Loucy (cell line): Measurements from ENCODE around the gene CRYBB2.
"Not testable (repeated sequence)": the region's sequence is repeated elsewhere in the genome, so short reads cannot be mapped to it uniquely, and the experiment has no call there.

Experiments
- H2AFZ ChIP-seq: fragments of 200-600 bp; sonication (generic); 2 replicates; pipeline ENCODE4 v1.6.0; 2016; ENCODE audit warnings: antibody characterized with exemption, mild to moderate bottlenecking, low read length, moderate library complexity
- H3F3A ChIP-seq: fragments of 200-600 bp; 2 replicates; pipeline ENCODE4 v1.6.0; 2016; ENCODE audit warnings: antibody characterized with exemption, low read depth, mild to moderate bottlenecking
- H3K27me3 ChIP-seq: fragments of 200-600 bp; sonication (generic); 2 replicates; pipeline ENCODE4 v1.6.1; 2014; ENCODE audit warnings: low read length, mild to moderate bottlenecking; ENCODE audit not compliant: insufficient read depth, poor library complexity, severe bottlenecking
- H3K36me3 ChIP-seq: fragments of 200-600 bp; sonication (generic); 2 replicates; pipeline ENCODE4 v1.6.1; 2016; ENCODE audit warnings: low read length; ENCODE audit not compliant: insufficient read depth
- H3K4me1 ChIP-seq: fragments of 200-600 bp; sonication (generic); 2 replicates; pipeline ENCODE4 v1.5.1; 2014; ENCODE audit warnings: low read length, mild to moderate bottlenecking; ENCODE audit not compliant: insufficient read depth, poor library complexity, severe bottlenecking
- H3K4me2 ChIP-seq: fragments of 200-600 bp; sonication (generic); 2 replicates; pipeline ENCODE4 v1.6.0; 2014; ENCODE audit warnings: antibody characterized with exemption, low read length, low read depth, mild to moderate bottlenecking; ENCODE audit not compliant: poor library complexity, severe bottlenecking
- H3K4me3 ChIP-seq: fragments of 200-600 bp; sonication (generic); 2 replicates; pipeline ENCODE4 v1.5.1; 2014; ENCODE audit warnings: low read length, mild to moderate bottlenecking, mixed read lengths; ENCODE audit not compliant: poor library complexity, severe bottlenecking
- H3K79me2 ChIP-seq: fragments of 200-600 bp; sonication (generic); 2 replicates; pipeline ENCODE4 v1.6.1; 2014; ENCODE audit warnings: low read length; ENCODE audit not compliant: insufficient read depth
- H3K9ac ChIP-seq: fragments of 200-600 bp; sonication (generic); 2 replicates; pipeline ENCODE4 v1.6.0; 2014; ENCODE audit warnings: mild to moderate bottlenecking, low read depth, low read length, moderate library complexity; ENCODE audit not compliant: poor library complexity, severe bottlenecking
- H3K9me2 ChIP-seq: fragments of 200-600 bp; sonication (generic); replicated peaks from 2 replicates; pipeline ENCODE4 v1.6.1; 2016; ENCODE audit warnings: low read depth, low read length, mixed read lengths
- H3K9me3 ChIP-seq: fragments of 200-600 bp; sonication (generic); 2 replicates; pipeline ENCODE4 v1.6.1; 2014; ENCODE audit warnings: mild to moderate bottlenecking, antibody characterized with exemption, low read length, low read depth; ENCODE audit not compliant: insufficient read depth
- H4K20me1 ChIP-seq: fragments of 200-600 bp; sonication (generic); 2 replicates; pipeline ENCODE4 v1.6.0; 2014; ENCODE audit warnings: antibody characterized with exemption, low read length, mild to moderate bottlenecking; ENCODE audit not compliant: insufficient read depth, poor library complexity, severe bottlenecking
- CTCF ChIP-seq: fragments of 200-600 bp; sonication (generic); conservative IDR thresholded peaks from 2 replicates; pipeline ENCODE4 v1.5.1; 2014; ENCODE audit warnings: mild to moderate bottlenecking, antibody characterized with exemption, low read length
- EZH2phosphoT487 ChIP-seq: fragments of 200-600 bp; IDR thresholded peaks from 2 replicates; pipeline ENCODE4 v1.6.1; 2018; ENCODE audit warnings: antibody characterized with exemption, mild to moderate bottlenecking, moderate library complexity, borderline replicate concordance

CRYBB2 gene

GRCh38 chr22:25202290-25202921 lies 17.0 kb upstream of the CRYBB2 start:
- Histone ChIP-seq H3K4me3 (no peak overlapping the region), H3K79me2 (no peaks in the 10 kb centered on the region), H4K20me1 (no peaks in the 10 kb centered on the region), H3K27me3 (no peaks in the 10 kb centered on the region), H3K4me1 (no peaks in the 10 kb centered on the region), H3K9me3 (no peaks in the 10 kb centered on the region), H3K9ac (no peak overlapping the region), H2AFZ (no peak overlapping the region), H3K4me2 (no peak overlapping the region), H3K9me2 (no peaks in the 10 kb centered on the region), H3F3A (no peaks in the 10 kb centered on the region), H3K36me3 (no peaks in the 10 kb centered on the region)
- TF ChIP-seq EZH2phosphoT487 (no peak), CTCF (peak; percentile 93)

- Histone ChIP-seq H3K4me3 (no peak overlapping the region), H4K20me1 (no peaks in the 10 kb centered on the region), H3K9me2 (no peaks in the 10 kb centered on the region), H3K4me2 (no peak overlapping the region), H3K4me1 (no peaks in the 10 kb centered on the region), H2AFZ (no peak overlapping the region), H3K9me3 (no peaks in the 10 kb centered on the region), H3K79me2 (no peaks in the 10 kb centered on the region), H3K36me3 (no peaks in the 10 kb centered on the region), H3K27me3 (no peaks in the 10 kb centered on the region), H3K9ac (no peak overlapping the region), H3F3A (no peaks in the 10 kb centered on the region)
- TF ChIP-seq EZH2phosphoT487 (no peak), CTCF (no peak)
Observed at GRCh38 chr22:25203082-25203481, 16.4 kb upstream of the CRYBB2 start.

- not testable (repeated sequence) for H3K9me2 ChIP-seq
Observed at GRCh38 chr22:25204547-25204946, 14.9 kb upstream of the CRYBB2 start.

GRCh38 chr22:25205847-25206246 lies 13.6 kb upstream of the CRYBB2 start:
- Histone ChIP-seq H3K9me3 (no peaks in the 10 kb centered on the region), H3K9ac (no peak overlapping the region), H3K79me2 (no peaks in the 10 kb centered on the region), H3K4me1 (no peaks in the 10 kb centered on the region), H3K4me3 (no peak overlapping the region), H2AFZ (no peak overlapping the region), H4K20me1 (no peaks in the 10 kb centered on the region), H3K27me3 (no peaks in the 10 kb centered on the region), H3K4me2 (no peak overlapping the region), H3K36me3 (no peaks in the 10 kb centered on the region), H3F3A (no peaks in the 10 kb centered on the region), H3K9me2 (no peaks in the 10 kb centered on the region)
- TF ChIP-seq CTCF (no peak), EZH2phosphoT487 (no peak)

More at GRCh38 chr22:25204547-25204946, 14.9 kb upstream of the CRYBB2 start:
- not testable (repeated sequence) for H3K27me3 ChIP-seq, H3K9me3 ChIP-seq, H4K20me1 ChIP-seq, H3K79me2 ChIP-seq, H3K4me1 ChIP-seq, H2AFZ ChIP-seq, H3K36me3 ChIP-seq, H3K9ac ChIP-seq, H3K4me2 ChIP-seq, H3K4me3 ChIP-seq, H3F3A ChIP-seq
